ENCODE data around the gene EFNB3.

Gene EFNB3

GRCh38 chr17:7704601-7705268, at the start of gene EFNB3:
Gene EFNB3, plus strand, starts transcription at chr17:7705202. Its CDS starts 397 bp downstream, at chr17:7705599.
- DNase-seq (ENCODE audit: low read depth in 1 of 2, low spot score in 1 of 2) = no peak

GRCh38 chr17:7655541-7655840, 49.5 kb upstream of the EFNB3 start:
- DNase-seq (ENCODE audit: low read depth in 1 of 2, low spot score in 1 of 2) = no peak

DNA sequence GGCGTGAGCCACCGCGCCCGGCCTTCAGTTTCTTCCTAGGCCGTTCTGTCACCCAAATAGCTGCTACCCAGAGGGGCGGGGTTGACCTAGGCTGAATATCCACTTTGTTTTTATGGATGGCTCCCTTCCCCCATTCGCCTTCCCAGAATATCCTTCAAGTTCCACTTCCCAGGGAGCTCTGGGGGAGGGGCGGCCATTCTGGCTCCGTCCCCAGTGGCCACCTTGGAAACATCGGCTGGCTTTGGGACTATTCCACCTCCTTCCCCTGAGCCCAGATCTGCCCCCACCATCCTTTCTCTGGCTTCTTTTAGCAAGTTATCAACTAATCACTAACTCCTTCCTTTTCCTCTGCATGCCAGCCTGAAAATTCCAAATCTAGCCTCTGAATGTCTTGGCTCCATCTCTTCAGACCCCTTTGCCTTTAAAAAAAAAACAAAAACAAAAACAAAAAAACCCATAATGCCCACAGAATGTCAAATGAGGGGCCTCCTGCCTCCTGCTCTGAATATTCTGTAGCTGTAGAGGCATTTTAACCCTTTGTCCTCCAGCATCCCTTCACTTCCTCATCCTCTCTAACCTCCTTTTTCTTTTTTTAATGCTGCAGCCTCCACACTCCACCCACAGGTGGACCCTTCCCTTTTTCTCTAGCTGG, 47.9 kb upstream of the EFNB3 start:
- DNase-seq (ENCODE audit: low read depth in 1 of 2, low spot score in 1 of 2) = no peak

DNA sequence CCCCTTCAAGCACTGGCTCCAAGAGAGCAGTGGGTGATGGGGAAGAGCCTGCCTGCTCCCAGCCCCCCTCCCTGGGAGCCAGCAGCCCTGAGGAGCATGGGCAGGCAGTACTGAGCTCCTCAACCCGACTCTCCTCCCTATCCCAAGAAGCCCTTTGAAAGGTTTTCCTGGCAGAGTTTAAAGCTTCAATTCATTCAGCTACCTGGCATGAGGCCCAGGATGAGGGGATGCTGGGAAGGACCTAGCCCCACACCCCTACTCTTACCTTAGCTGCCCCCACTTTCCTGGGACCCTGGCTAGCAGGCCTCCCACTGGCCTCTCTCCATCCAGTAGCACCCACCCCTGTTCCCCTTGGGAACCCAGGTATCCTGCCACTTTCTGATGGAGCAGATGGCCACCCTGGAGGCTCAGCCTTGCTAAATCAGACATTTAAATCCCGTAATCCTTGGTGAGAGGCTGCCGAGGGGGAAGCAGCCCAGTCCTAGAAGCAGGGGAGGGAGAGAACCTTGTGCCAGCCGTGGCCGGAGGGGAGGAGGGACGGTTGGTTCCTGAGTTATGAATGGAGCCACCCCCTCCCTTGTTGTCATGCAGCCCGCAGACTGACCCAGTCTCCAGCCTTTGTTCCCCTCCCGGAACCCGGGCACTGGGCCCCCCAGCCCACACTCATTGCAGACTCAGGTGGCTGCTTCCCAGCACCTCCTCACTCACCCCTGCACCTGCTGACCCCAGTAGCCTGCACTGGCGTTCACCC, 37.2 kb upstream of the EFNB3 start:
- no peak for DNase-seq (ENCODE audit: low read depth in 1 of 2, low spot score in 1 of 2)

GRCh38 chr17:7668482-7668881, 36.5 kb upstream of the EFNB3 start:
- no peak for DNase-seq (ENCODE audit: low read depth in 1 of 2, low spot score in 1 of 2)

- DNase-seq (ENCODE audit: low read depth in 1 of 2, low spot score in 1 of 2) = peak in 1 of 2 donors; percentile 17
Measured at GRCh38 chr17:7673239-7673638, 31.8 kb upstream of the EFNB3 start.

- DNase-seq (ENCODE audit: low read depth in 1 of 2, low spot score in 1 of 2) = no peak
Measured at GRCh38 chr17:7674934-7675333, 30.1 kb upstream of the EFNB3 start.

- no peak for DNase-seq (ENCODE audit: low read depth in 1 of 2, low spot score in 1 of 2)
Measured at GRCh38 chr17:7676533-7676932, 28.5 kb upstream of the EFNB3 start.

DNA sequence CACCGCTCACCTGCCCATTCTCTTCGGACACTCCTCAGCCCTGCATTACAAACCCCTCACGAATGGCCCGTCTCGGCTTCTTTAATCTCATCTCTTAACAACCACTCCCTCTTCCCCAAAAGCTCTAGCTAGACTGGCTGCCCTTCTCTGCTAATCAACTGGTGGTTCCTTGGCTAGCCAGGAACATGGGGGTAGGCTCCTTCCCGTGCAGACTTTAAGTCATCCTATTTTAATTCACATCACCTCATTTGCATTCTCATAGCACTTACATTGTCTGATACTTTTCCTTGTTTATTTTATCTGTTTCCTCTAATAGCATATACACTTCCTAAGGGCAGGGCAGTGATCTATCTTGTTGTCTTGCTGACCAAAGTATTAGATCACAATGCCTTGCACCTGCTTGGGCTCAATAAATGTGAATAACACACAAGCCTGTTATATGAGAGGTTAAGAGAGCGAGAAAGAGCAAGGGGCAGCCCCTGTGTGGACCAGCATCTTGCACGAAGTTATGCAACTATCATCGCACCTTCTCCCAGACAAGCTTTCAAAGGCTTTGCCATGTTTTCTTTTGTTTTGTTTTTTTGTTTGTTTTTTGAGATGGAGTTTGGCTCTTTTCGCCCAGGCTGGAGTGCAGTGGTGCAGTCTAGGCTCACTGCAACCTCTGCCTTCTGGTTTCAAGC, 27.5 kb upstream of the EFNB3 start:
- DNase-seq (ENCODE audit: low read depth in 1 of 2, low spot score in 1 of 2) = no peak

- DNase-seq (ENCODE audit: low read depth in 1 of 2, low spot score in 1 of 2) = no peak
Measured at GRCh38 chr17:7684851-7685532, 20.0 kb upstream of the EFNB3 start.

DNA sequence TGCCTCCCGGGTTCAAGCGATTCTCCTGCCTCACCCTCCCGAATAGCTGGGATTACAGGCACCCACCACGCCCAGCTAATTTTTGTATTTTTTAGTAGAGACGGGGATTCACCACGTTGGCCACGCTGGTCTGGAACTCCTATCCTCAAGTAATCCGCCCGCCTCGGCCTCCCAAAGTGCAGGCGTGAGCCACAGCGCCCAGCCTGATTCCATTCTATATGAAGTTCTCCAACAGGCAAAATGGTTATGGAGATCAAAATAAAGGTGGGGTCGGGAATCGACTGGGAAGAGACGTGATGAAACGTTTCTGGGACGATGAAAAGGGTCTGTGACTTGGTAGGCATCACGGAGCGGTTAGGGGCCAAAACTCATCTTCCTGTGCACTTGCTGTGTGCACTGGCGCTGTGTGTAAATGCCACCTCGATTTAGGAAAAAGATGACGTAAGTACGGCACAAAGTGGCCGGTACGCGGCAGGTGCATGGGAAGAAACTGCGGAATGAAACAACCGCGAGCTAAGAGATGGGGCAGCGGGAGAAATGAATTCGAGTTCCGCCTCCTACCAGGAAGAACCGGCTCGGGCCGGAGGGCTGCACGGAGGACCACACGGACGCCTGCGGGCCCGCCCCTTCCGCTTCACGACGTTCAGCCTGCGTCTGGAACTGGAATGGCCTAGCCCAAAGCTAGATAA, 19.3 kb upstream of the EFNB3 start:
- DNase-seq (ENCODE audit: low read depth in 1 of 2, low spot score in 1 of 2) = peak; percentile 76 to 87

DNA sequence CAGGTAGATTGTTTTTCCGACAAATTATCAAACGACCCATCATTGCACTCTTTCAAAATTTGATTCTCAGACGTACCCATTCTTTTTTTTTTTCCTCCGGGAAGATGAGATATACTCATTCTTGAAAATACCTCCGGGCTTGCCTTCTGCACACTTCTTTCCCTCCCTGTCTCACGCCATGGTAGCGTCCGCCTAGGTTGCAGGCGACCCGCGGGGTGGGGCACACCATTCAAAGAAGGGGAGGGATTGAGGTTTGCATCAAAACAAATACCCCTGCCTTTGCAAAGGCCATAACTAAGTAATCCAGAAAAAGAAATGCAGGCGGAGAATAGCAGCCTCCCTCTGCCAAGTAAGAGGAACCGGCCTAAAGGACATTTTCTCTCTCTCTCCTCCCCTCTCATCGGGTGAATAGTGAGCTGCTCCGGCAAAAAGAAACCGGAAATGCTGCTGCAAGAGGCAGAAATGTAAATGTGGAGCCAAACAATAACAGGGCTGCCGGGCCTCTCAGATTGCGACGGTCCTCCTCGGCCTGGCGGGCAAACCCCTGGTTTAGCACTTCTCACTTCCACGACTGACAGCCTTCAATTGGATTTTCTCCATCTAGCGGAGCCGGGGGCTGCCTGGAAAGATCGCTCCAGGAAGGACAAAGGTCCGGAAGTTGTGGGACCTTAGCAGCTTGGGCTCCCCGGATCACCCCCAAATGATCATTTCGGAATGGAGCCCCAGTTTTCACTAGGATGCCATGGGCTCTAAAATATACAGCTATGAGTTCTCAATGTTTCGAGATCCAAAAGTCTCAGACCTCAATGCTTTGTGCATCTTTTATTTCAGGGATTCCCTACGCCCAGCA, 18.6 kb upstream of the EFNB3 start:
- DNase-seq (ENCODE audit: low read depth in 1 of 2, low spot score in 1 of 2) = peak; percentile 59 to 72

DNA sequence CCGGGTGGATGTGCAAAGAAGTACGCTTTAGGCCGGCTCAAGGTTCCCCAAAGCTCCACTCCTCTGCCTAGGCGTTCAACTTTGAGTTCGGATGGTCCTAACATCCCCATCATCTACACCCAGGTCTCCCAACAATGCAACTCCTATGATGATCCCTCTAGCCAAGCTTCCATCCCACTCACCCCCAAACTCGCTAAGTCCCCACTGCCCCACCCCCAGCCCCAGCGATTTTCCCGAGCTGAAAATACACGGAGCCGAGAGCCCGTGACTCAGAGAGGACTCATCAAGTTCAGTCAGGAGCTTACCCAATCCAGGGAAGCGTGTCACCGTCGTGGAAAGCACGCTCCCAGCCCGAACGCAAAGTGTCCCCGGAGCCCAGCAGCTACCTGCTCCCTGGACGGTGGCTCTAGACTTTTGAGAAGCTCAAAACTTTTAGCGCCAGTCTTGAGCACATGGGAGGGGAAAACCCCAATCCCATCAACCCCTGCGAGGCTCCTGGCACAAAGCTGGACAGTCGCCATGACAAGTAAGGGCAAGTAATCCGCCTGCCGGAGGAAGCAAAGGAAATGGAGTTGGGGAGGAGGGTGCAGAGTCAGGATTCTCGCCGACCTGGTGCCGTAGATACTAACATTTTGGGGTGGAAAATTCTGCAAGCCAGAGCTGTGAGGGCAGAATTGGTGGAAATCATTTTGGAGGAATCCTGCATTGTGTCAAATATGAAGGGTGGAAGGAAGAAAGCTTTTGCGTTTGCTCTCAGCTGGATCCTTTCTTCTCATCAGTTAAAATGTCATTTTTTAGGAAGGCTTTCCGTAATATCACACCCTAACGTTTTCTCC, 17.7 kb upstream of the EFNB3 start, which contains the start of gene TP53:
Gene TP53, minus strand, starts transcription at position 419 of the 836 bp plus-strand sequence. CDS start 10,896 bp downstream, outside the sequence.
- DNase-seq (ENCODE audit: low read depth in 1 of 2, low spot score in 1 of 2) = peak; percentile 74 to 87

GRCh38 chr17:7687908-7688807, 16.8 kb upstream of the EFNB3 start, which contains the start of gene WRAP53:
Gene WRAP53, plus strand, starts transcription at chr17:7688477. Its CDS starts 172 bp downstream, at chr17:7688649.
- DNase-seq (ENCODE audit: low read depth in 1 of 2, low spot score in 1 of 2) = peak; percentile 95 to 96

DNA sequence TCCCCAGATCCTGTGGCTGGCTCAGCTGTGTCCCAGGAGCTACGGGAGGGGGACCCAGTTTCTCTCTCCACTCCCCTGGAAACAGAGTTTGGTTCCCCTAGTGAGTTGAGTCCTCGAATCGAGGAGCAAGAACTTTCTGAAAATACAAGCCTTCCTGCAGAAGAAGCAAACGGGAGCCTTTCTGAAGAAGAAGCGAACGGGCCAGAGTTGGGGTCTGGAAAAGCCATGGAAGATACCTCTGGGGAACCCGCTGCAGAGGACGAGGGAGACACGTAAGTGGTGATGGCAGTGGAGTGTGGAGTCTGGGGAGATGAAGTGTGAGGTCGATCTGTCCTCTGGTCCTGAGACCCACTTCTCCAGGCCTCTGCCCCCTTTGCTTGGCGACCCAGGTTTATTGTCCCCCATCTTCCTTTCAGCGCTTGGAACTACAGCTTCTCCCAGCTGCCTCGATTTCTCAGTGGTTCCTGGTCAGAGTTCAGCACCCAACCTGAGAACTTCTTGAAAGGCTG, 16.1 kb upstream of the EFNB3 start:
- DNase-seq (ENCODE audit: low read depth in 1 of 2, low spot score in 1 of 2) = no peak

GRCh38 chr17:7695586-7695985, 9.4 kb upstream of the EFNB3 start:
- DNase-seq (ENCODE audit: low read depth in 1 of 2, low spot score in 1 of 2) = no peak

DNA sequence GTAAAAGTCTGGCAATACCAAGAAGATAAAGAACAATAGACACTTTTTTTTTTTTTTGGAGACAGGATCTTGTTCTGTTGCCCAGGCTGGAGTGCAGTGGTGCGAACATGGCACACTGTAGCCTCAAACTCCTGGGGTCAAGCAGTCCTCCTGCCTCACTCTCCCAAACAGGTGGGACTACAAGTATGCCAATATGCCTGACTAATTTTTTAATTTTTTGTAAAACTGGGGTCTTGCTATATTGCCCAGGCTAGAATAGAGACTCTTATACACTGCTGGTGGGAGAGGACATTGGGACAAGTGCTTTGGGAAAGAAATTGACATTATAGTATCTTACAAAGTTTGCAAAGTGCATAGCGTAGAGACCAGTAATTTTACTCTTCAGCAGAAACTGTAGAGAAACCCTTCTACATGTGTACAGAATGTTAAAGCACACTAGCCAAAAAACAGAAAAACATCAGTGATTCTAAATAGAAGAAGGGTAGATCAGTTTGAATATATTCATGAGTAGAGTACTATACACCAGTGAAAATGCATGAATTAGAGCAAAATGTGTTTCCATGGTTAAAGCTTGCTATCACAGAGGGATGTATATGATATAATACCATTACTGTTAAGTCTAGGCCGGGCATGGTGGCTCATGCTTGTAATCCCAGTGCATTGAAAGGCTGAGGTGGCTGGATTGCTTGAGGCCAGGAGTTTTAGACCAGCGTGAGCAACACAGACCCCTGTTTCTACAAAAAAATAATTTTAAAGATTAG, 7.0 kb upstream of the EFNB3 start:
- DNase-seq (ENCODE audit: low read depth in 1 of 2, low spot score in 1 of 2) = no peak

Measured in activated CD4-positive, alpha-beta T cell treated with anti-CD3 and anti-CD28 coated beads, Interleukin-2, amount 50 U/mL, for 24 hours (primary cell).